GM18858 (cell line): Measurements from ENCODE around the gene NIF3L1.

Experiments
- ATAC-seq: cut with Tn5 transposase; IDR thresholded peaks from one replicate; pipeline ENCODE4 v1.9.1; 2021; ENCODE audit not compliant: unreplicated experiment

NIF3L1 gene, protein sequence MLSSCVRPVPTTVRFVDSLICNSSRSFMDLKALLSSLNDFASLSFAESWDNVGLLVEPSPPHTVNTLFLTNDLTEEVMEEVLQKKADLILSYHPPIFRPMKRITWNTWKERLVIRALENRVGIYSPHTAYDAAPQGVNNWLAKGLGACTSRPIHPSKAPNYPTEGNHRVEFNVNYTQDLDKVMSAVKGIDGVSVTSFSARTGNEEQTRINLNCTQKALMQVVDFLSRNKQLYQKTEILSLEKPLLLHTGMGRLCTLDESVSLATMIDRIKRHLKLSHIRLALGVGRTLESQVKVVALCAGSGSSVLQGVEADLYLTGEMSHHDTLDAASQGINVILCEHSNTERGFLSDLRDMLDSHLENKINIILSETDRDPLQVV

DNA sequence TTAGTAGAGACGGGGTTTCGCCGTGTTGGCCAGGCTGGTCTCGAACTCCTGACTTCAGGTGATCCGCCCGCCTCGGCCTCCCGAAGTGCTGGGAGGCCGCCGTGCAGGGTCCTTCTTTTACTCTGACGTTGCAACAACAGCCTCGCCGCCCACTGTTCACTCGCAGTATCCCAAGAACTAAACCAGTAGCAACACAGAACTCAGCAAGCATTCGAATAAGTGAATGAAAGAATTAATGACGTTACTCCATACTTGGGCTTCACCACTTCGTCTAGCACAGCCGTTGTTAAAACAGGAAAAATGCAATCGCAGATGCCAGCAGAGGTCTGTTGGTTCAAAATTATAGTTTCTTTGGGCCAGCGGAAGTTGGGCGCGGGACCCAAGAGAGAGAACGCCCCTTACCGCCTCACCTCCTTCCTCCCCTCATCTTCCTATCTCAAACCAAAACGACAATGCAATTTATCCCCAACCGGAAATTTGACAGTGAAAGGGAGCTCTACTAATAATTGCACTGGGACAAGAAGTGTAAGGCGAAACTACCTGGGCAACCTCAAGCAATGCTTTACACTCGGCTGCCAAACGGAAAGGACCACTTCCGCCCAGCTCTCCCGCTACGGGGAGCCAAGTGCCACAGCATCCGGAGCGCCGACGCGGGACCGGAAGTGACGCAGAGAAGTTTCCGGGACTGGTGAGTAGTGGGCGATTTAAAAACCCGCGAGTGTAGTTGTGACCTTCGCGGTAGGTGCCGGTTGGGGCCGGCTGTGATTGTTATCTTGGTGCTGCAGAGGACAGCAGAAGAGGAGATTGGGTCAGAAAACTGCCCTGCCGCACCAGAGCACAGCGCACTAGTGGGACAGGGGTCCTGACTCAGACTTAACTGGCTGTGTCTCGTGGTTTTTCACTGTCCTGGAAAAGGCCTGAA, at the start of gene NIF3L1, which contains the start of gene PPIL3:
NIF3L1 (plus strand) TSS at position 668 of the 922 bp plus-strand sequence. CDS start 2,573 bp downstream, outside the sequence.
PPIL3 (minus strand) TSS at position 374 of the 922 bp plus-strand sequence. CDS start 1,462 bp downstream, outside the sequence.
- peak; percentile 83 for ATAC-seq

DNA sequence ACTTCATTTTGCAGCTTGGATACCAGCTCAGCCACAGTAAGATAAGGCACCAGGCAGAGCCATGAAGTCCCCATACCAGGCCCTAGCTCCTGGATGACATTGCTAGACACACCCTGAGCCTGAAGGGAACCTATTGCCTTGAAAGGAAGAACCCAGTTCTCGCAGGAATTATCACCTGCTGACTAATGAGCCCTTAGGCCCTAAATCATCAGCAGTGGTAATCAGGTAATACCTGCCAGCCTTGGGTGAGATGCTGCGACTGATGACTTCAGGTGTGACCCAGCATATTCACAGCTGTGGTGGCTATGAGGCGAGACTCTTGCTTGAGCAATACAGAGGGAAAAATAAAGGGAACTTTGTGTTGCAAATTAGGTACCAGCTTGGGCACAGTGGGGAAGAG, 49.7 kb upstream of the NIF3L1 start:
- no peak for ATAC-seq

DNA sequence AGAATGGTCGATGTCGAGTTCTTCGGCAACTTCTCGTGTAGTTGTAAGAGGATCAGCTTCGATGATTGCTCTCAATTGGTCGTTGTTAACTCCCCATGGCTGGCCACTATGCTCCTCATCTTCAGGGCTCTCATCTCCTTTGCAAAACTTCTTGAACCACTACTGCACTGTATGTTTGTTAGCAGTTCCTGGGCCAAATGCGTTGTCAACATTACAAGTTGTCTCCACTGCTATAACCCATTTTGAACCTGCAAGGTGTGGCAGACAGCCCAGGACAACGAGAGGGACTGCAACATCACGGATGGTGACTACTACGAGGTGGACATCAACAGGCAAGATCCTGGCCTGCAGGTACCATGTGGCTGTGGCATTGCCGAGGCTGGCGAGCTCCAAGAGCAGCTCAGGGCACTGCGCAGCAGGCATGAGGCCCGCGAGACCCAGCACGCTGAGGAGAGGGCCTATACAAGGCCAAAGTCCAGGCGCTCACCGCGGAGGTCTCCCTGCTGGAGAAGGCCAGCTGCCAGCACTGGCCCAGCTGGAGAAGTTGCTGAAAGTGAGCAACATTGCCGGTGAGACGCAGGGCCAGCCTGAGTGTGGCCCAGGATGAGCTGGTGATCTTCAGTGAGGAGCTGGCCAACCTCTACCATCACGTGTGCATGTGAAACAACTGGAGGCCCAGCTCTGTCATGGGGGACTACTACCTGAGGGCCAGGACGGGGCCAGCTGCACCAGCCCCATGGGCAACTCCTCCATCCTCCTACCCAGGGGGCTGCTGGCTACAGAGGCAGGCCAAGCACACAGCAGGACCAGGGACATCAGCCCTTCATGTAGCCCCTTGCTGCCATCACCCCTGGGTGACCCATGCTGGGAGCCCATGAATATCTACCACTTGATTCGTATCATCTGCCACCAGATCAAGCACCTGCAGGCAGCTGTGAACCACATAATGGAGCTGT, 44.9 kb upstream of the NIF3L1 start:
- ATAC-seq: no peak

DNA sequence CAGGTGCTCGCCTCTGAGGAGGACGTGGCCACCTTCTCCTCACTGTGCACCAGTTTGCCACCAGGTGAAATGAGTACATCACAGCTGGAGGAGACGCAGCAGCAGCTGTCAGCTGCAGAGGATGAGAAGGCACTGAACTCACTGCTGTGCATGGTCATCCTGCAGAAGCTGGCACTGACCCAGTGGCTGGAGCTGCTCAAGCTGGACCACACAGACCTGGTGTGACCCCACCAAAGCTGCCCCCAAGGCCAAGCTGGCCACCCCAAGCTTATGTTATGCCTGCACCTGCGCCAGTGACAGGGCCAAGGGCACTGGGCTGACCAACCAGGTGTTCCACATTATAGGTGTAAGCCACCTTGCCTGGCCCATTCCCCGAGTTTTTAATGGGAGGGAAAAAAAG, 44.0 kb upstream of the NIF3L1 start:
- ATAC-seq: no peak

DNA sequence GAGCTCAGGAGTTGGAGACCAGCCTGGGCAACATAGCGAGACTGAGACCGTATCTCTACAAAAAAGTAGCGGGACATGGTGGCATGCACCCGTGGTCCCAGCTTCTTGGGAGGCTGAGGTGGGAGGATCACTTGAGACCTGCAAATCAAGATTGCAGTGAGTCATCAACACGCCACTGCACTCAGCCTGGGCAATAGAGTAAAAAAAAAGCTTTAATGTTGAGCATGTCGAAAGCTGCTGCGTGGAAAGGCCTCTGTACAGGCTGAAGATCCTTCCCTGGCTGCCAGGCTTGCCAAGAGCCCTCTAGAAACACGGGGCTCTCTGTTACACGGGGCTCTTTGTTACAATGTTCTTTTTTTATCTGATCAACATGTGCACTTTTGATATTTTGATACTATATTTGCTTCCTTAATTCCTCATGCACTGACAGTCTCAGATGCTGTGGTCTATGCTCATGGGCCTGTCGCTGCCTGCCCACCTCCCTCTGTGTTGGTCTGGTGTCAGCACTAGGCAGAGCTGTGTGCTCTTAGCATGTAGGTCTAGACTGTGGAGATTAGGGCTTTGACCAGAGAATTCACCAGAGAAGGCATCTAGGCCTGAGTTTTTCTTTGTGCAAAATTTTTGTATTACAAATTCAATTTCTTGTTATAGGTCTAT, 43.4 kb upstream of the NIF3L1 start:
- ATAC-seq: no peak

DNA sequence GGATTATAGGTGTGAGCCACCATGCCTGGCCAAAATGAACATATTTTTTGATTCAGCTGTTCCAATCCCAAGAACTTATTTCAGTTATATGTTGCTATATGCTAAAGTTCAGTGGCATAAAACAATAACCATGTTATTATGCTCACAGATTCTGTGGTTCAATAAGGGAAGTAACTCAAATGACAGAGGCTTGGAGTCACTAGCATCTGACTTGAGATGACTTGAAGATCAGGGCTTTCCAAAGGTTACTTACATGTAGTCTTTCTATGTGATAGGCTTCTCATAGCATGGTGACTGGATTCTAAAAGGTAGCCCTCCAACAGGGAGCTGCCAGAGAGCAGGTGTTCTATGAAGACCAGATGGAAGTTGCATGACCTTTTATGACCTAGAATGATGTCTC, 41.9 kb upstream of the NIF3L1 start:
- no peak for ATAC-seq

DNA sequence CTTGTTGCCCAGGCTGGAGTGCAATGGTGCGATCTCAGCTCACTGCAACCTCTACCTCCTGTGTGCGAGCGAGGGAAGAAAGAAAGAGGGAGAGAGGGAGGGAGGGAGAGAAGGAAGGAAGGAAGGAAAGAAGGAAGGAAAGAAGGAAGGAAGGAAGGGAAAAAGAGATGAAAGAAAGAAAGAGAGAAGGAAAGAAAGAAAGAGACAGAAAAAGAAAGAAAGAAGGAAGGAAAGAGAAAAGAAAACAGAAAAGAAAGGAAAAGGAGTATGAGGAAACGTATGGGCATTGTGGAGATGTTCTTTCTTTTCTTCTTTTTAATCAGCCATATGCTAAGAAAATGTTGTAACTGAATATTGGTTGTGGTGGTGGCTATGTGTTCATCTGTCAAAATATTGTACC, 41.2 kb upstream of the NIF3L1 start:
- ATAC-seq: no peak

DNA sequence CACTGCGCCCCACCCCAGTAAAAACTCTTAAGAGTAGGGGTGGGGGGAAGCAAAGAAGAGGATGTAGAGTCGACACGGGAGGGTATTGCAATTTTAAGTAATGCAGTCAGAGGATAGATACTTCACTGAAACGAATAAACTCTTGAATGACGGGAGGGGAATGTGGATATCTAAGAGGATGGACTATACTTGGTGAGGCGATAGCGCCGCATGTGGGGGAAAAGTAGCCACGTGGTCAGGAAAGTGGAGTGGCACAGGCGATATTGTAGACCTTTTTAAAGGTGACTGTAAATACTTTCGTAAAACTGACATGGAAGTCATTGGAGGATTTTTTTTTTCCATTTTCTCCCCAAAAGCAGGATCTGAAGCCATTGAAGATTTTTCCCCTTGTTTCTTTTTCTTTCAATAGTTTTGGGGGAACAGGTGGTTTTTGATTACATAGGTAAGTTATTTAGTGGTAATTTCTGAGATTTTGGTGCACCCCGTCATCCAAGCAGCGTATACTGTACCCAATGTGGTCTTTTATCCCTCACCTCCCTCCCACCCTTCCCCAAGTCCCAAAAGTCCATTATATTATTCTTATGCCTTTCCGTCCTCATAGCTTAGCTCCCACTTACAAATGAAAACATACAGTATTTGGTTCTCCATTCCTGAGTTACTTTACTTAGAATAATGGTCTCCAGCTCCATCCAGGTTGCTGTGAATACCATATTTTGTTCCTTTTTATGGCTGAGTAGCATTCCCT, 38.5 kb upstream of the NIF3L1 start:
- no peak for ATAC-seq

DNA sequence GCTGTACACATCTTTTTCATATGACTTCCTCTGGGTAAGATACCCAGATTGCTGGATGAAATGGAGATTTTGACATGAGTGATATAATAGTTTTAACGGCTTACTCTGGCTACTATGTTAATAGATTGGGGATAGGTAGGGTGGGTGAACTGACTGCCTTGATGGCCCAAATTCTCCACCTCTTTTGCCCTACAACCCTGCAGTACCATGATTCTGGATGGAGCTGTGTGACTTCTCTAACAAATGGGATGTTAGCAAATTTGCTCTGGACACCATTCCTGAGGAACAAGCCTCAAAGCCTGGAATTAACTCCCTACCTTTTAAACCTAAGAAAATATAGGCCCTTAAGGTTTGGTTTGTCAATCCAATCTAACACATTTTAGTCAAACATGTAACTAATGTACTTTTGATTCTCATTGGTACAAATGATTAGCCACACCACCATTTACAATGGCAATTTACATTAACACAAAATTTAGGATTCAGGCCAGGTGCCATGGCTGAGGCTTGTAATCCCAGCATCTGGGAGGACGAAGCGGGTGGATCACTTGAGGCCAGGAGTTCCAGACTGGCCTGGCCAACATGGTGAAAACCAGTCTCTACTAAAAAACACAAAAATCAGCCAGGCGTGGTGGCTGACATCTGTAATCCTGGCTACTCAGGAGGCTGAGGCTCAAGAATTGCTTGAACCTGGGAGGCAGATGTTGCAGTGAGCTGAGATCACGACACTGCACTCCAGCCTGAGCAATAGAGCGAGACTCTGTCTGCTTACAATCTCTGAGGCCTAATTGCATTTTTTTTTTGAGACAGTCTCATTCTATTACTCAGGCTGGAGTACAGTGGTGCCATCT, 37.5 kb upstream of the NIF3L1 start:
- ATAC-seq: no peak

DNA sequence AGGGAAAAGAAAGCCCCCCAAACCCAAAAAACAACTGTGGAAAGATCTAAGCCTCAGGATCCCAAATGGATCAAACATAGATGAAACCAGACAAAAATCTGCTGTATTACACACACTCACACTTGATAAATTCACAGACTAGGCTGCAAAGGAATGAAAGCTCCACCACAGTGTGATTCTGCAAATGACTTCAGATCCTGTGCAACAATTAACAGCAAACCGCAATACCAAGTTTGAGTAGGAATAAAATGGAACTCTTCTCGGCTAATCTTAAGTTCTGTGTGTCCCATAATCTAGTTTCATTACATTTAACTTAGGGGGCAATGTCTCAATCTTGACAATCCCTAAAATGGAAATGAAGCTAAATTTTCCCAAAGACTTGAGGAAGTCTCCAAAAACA, 36.6 kb upstream of the NIF3L1 start:
- ATAC-seq: no peak

DNA sequence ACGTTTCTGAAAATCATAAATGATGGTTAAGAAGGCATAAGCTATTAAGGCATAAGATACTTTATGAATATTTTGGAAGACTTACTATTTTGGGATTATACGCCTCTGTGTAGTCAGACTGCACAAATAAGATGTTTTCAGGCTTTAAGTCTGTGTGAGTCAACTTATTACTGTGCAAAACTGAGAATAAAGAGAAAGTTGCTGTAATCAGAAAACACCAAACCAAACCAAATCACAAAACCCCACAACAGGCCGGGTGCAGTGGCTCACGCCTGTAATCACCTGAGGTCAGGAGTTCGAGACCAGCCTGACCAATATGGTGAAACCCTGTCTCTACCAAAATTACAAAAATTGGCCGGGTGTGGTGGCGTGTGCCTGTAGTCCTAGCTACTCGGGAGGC, 32.4 kb upstream of the NIF3L1 start:
- ATAC-seq: no peak

DNA sequence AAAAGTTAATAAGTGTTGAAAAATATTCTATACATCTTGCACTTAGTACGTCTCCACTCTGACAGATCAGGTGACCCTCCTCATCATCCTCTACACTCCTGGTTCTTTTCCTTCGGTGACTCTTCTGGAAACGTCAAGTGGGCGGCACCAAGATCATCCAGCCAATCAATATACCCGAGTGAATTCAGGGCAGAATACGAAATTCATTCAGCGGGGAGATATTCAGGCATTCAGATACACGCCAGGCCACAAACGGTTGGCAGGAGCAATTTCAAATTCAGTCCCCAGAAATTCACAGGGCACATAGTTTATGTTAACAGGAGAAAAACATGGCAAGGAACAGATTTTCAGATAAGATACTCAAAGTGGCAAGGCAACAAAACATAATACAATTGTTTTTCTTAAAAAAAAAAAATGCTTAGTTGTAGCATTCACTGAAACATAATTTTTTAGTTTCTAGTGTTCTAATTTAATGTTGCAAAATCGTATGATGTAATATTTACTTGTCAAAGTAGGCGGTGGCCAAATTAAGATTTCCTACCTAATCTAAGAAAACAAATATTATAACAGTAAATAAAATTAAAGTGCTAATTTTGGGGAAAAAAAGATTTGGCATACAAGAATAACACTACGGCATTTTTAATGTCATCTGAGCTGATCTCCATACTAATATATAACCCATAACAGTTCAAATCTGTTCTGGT, 28.9 kb upstream of the NIF3L1 start:
- ATAC-seq: no peak

DNA sequence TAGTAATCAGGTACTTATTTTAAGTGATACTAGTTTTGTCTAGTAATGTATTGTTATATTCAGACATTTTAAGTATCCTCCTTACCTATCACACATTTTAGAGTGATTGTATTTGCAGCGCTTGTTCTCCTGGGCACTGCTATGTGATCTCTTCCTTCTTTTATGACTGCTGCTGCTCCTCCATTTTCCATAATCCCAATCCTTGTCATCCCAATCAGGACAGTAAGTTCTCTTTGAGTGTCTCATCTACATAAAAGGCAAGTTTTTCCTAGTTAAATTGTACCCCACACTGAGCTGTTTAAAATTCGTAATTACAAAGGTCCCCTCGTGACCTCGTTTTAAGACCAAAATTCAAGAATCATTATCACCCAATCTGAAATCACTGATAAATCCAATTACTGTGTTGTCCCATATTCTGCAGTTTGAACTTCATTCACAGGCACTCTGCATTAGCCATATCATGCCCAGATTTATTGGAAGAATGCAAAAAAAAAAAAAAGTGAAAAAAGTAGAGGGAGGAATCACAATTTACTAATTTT, 27.5 kb upstream of the NIF3L1 start:
- no peak for ATAC-seq

DNA sequence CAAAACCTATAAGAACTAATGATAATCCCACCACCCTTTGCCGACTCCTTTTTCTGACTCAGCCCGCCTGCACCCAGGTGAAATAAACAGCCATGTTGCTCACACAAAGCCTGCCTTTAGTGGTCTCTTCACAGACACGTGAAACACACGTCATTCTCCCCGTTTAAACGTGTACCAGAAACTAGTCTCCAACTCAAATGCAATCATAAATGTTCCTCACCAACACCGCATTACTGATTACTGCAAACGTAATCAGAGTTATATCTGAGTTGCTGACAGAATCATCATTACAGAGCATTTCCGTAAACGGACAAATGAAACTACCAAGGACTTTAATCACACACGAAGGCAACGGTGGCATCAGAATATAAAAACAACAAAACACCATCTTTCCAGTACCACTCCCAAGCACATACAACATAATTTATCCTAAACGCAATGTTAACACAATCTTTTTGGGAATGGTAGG, 26.6 kb upstream of the NIF3L1 start:
- no peak for ATAC-seq

DNA sequence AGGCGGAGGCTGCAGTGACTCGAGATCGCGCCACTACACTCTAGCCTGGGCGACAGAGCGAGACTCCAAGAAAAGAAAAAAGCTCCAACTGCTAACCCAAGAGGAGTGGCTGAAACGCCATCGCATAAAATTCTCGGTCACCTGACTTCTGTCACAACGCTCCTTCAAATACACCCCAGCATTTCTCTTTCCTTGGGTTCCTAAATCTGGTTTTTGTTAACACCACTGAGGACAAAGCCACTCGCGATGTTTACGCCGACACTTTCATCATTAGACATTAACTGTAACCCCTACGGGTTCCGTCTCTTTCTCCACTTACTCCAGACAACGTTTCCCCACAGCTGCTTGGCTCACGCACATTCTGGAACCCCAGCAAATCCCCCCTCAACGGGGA, 25.4 kb upstream of the NIF3L1 start:
- no peak for ATAC-seq

DNA sequence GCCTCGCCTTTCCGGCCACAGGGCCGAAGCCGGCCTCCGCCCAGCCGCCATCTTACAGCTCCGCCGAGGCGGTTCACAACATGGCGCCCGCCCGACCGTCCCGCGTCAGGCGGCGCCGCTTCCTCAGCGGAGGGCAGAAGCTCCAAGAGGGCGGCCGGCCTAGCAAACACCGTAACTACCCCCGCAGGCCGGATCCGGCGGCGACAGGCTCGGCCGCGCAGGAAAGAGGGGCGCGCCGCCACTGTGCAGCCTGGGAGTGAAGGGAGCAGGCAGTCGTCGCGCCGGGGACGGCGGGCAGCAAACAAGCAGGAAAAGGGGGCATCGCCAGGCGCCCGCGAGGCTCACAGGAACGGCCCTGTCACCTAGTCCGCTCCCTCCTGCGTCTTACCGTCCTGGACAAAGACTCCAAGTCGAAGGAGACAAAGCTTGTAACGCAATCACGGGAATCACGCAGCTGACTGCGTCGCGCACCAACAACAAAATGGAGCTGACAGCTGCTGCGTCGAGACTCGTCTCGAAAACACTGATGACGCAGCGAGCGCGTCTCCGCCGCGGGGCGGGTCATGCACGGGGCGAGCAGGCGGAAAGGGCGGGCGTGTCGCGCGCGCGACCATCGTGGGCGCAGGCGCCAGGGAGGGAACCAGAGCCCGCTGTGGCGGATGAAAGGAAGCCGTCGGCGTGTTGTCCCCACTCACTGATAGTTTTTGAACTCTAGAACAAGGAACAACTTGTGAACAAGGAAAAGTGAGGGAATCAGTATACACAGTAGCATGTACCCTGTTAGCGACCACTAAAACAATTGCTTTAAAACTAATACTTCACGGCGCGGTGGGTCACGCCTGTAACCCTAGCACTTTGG, 24.8 kb upstream of the NIF3L1 start, which contains the start of gene CLK1:
CLK1 (minus strand) TSS at position 483 of the 859 bp plus-strand sequence. CDS start 2,796 bp downstream, outside the sequence.
- peak; percentile 79 for ATAC-seq

DNA sequence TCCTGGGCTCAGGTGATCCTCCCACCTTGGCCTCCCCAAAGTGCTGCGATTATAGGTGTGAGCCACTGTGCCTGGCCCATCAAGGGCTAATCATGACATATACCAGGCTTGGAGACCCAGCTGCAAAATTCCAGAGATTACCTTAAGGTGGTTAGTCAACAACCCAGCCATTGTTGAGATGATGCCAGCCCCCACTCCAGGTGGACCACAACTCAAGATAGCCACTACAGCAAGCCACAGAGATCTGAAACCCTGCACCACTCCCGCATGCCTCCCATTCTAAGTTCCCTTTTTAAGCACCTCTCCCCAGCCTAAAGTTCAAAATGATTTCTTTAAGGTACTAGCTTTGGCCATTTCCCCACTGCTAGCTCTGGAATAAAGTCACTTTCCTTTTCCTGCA, 20.2 kb upstream of the NIF3L1 start:
- ATAC-seq: no peak
